Endothelial cell (in vitro differentiated cells): ENCODE results near the gene AIFM1. TPM values are rescaled to one million over a fixed set of nuclear protein-coding genes. Genes with fewer than 3 reads are reported as not detected.

ENCODE experiments used
- DNase-seq: peaks from one replicate; pipeline ENCODE4 v3.0.0; 2021; ENCODE audit warnings: low spot score
- H3K27ac Mint-ChIP-seq: one replicate; pipeline ENCODE4 v1.8.0; 2021; ENCODE audit warnings: mixed read lengths, inconsistent platforms; ENCODE audit not compliant: unreplicated experiment
- H3K27me3 Mint-ChIP-seq: one replicate; pipeline ENCODE4 v1.8.0; 2021; ENCODE audit warnings: mild to moderate bottlenecking, moderate library complexity, mixed read lengths, inconsistent platforms; ENCODE audit not compliant: unreplicated experiment
- H3K36me3 Mint-ChIP-seq: one replicate; pipeline ENCODE4 v1.8.0; 2021; ENCODE audit warnings: mild to moderate bottlenecking, low read depth, mixed read lengths, inconsistent platforms; ENCODE audit not compliant: unreplicated experiment
- H3K4me1 Mint-ChIP-seq: one replicate; pipeline ENCODE4 v1.8.0; 2021; ENCODE audit warnings: mild to moderate bottlenecking, mixed read lengths, inconsistent platforms; ENCODE audit not compliant: unreplicated experiment
- H3K4me3 Mint-ChIP-seq: one replicate; pipeline ENCODE4 v1.8.0; 2021; ENCODE audit warnings: mild to moderate bottlenecking, mixed read lengths, inconsistent platforms; ENCODE audit not compliant: unreplicated experiment
- H3K9me3 Mint-ChIP-seq: one replicate; pipeline ENCODE4 v1.8.0; 2021; ENCODE audit warnings: mixed read lengths, inconsistent platforms; ENCODE audit not compliant: unreplicated experiment
- CTCF ChIP-seq: fragments of 200-600 bp; sonication (generic); IDR thresholded peaks from one replicate; pipeline ENCODE4 v1.5.0; 2021; ENCODE audit warnings: antibody characterized with exemption; ENCODE audit not compliant: unreplicated experiment
- total RNA-seq: library from RNA; stranded (reverse); fragmentation: NEBNext Ultra II Directional; extraction: Animal tissue kit (Norgen Biotek cat#: 25700); gene quantifications from one replicate; pipeline ENCODE4 v1.2.1, GENCODE V29; 2021; ENCODE audit not compliant: unreplicated experiment

Gene AIFM1
- total RNA-seq, 1 donor from 2014 or later: 39.9 TPM

DNA sequence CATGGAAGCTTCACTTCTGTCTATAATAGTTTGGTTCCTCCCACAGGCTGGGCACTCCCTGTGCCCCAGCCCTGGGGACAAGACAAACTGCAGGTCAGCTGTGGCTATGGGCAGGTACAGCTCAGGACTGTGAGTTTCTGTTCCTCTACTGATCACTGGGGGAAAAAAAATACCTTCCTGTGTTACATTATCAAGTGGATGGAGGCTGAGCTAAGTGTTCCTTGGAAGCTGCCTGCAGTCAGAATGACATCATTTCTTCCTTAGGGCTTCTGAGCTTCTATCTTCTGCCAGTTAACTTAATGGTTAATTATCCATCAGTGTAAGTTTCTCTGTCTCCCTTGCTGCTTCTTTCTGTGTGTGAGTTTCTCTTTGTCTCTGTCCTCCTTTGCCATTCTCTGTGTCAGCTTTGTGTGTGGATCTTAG lies 10.7 kb upstream of the AIFM1 start:
- Mint-ChIP-seq H3K36me3 (peaks cover 4% of the 10 kb centered on the region), H3K9me3 (no peaks in the 10 kb centered on the region), H3K4me1 (peaks cover 29% of the 10 kb centered on the region), H3K27me3 (no peaks in the 10 kb centered on the region), H3K27ac (peak overlapping the region; percentile 52), H3K4me3 (no peak overlapping the region)
- no peak for TF ChIP-seq CTCF
- DNase-seq: no peak

DNA sequence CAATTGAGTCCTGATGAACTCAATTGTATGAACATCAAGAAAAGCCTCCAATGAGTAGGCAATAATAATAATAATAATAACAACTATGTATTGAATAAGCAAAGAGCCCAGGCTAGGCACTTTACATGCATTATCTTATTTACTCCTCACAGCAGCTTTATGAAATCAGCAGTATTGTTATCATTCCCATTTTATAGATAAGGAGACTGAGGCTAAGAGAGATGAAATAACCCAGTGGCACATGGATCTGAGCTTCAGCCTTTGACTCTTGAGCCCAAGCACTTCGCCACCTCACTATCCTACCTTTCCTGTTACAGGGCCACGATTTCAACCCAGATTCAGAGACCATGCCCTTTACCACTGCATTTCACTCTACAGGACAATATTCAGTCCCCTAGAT lies 9.3 kb upstream of the AIFM1 start:
- H3K36me3 Mint-ChIP-seq: peaks cover 3% of the 10 kb centered on the region

DNA sequence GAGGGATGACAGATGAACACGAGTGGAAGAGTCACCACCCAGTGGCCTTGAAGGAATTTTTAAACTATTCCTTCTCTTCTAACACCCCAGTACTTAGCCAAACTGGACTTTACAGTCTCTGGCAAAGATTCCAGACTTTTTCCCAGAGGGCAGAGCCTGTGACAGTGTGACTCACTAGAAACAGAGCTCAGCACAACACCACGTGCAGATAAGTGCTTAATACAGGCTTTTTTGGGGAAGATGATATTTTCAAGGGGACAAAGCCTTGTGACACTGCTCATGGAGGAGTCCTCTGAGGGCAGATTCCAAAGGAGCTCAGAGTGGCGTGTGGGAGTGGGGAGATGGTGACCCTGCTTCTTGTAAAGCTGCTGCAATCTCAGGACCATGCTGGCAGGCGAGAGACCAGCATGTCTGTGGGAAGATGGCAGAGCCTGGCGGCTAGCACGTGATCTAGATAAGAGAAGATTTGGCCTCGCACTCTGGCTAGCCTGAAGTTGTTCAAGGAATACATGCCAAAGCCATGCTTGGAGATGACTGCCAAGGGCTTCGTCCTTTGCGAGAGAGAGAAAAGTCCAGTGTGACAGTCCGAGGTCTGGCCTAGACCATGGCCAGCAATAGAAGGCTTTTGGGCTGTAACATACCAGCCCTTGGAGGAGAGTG lies 8.5 kb upstream of the AIFM1 start:
- Mint-ChIP-seq H3K27ac (no peak overlapping the region), H3K4me3 (peak overlapping the region; percentile 21), H3K9me3 (no peaks in the 10 kb centered on the region), H3K4me1 (peaks cover 25% of the 10 kb centered on the region), H3K36me3 (no peaks in the 10 kb centered on the region), H3K27me3 (peaks cover 3% of the 10 kb centered on the region)
- TF ChIP-seq CTCF: no peak
- no peak for DNase-seq

More for the DNA sequence above, 9.3 kb upstream of the AIFM1 start:
- H3K4me1 Mint-ChIP-seq: peaks cover 29% of the 10 kb centered on the region
- no peak overlapping the region for H3K27ac Mint-ChIP-seq
- no peak overlapping the region for H3K4me3 Mint-ChIP-seq
- H3K9me3 Mint-ChIP-seq: no peaks in the 10 kb centered on the region
- DNase-seq: no peak
- peaks cover 3% of the 10 kb centered on the region for H3K27me3 Mint-ChIP-seq
- no peak for TF ChIP-seq CTCF

DNA sequence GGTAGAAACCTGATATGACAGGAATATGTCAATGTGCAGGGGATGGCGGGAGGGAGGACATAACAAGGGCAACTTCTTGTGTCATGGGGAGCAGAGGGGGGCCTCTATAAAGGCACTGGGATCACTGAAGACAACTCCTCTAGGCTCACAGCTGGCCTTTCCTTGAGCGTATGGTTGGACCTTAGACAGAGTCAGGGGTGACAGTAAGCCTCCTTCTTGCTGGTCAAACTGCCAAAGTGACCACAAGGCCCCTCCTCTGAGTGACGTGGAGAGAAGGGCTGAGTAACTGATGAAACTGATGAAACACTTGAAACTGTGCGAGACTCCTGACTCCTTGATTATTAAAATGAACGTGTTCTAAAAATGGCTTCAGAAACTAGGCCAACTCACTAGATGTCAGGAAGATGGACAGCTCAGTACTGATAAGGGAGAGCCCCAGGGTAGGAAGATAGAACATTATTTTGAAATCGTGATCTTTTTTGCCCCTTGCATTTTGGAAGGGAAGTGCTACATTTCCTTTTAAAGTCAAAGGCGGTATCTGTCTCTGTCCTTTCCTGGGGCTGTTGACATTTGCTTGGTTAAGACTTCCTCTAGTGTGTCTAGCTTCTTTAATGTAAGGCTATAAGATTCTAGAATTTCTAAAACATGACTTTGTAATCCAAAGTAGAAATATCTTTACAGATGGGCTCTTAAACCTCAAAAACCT lies 7.7 kb upstream of the AIFM1 start:
- DNase-seq: no peak
- Mint-ChIP-seq H3K9me3 (no peaks in the 10 kb centered on the region), H3K27me3 (peaks cover 3% of the 10 kb centered on the region), H3K36me3 (no peaks in the 10 kb centered on the region), H3K27ac (peak overlapping the region; percentile 85), H3K4me1 (peaks cover 25% of the 10 kb centered on the region), H3K4me3 (peak overlapping the region; percentile 51)
- no peak for TF ChIP-seq CTCF
